ENCODE data around the gene AMMECR1.
A peak's percentile ranks its signal among the peaks of the same experiment; 100 is the strongest.

Gene AMMECR1

DNA sequence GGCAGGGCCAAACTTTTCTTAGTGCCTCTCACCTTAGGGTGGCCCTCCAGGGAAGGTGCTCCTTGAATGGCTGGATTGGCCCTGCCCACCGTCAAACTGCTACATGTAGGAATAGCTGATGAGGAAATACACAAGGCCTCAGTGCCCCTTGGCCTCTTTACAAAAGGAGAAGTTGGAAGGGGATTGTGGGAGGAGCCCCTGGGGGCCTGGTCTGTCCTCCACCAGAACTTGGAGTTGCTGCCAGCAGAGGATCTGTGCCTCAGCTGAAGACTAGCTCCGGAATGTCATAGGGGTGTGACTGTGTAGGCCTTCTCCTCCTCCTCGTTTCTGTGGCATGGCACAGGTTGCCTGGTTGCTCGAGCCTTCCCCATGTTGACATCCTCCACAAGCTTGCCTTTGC is 142.7 kb downstream of the AMMECR1 start:
- Histone ChIP-seq H3K27me3 (ENCODE audit: low read depth) (no peaks in the 10 kb centered on the region), H3K9me3 (no peaks in the 10 kb centered on the region), H3K4me1 (no peaks in the 10 kb centered on the region), H3K4me3 (no peak overlapping the region), H3K36me3 (replicated peaks) (no peaks in the 10 kb centered on the region)
- DNase-seq (ENCODE audit: low spot score in 2 of 2), result no peak
- in situ Hi-C loops (cut with MboI; ENCODE audit: low sequenced_read_pairs), result no loop called here

- Histone ChIP-seq H3K4me1 (no peaks in the 10 kb centered on the region), H3K9me3 (no peaks in the 10 kb centered on the region), H3K36me3 (replicated peaks) (no peaks in the 10 kb centered on the region), H3K4me3 (no peak overlapping the region), H3K27me3 (ENCODE audit: low read depth) (no peaks in the 10 kb centered on the region)
- in situ Hi-C loops (cut with MboI; ENCODE audit: low sequenced_read_pairs), result no loop called here
- no peak for DNase-seq (ENCODE audit: low spot score in 2 of 2)
These were observed 144.4 kb downstream of the AMMECR1 start for GRCh38 chrX:110173192-110174175.

GRCh38 chrX:110172215-110172614 is 145.7 kb downstream of the AMMECR1 start:
- DNase-seq (ENCODE audit: low spot score in 2 of 2), result no peak
- H3K4me3 ChIP-seq, result no peak overlapping the region
- H3K27me3 ChIP-seq (ENCODE audit: low read depth), result no peaks in the 10 kb centered on the region
- in situ Hi-C loops (cut with MboI; ENCODE audit: low sequenced_read_pairs), result no loop called here
- no peaks in the 10 kb centered on the region for H3K36me3 ChIP-seq (replicated peaks)
- H3K4me1 ChIP-seq, result no peaks in the 10 kb centered on the region
- no peaks in the 10 kb centered on the region for H3K9me3 ChIP-seq

DNA sequence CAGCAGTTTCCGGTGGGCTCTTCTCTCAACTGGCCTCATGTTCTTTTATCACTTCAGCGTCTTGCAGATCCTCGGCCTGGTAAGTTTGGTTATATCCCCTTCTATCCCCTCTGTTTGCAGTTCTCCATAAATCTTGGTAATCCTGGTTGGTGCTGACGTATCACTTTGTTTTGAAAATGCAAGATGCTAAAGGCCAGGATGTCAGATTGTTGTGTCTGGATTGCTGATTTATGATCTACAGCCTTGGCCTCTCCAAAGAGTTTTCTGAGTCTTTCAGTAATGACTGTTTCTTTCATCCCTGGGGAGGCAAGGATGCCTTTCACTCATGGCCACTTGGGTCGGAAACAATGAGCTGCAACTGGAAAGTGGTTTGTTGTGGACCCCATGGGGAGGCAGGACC is 146.4 kb downstream of the AMMECR1 start:
- no peaks in the 10 kb centered on the region for H3K9me3 ChIP-seq

DNA sequence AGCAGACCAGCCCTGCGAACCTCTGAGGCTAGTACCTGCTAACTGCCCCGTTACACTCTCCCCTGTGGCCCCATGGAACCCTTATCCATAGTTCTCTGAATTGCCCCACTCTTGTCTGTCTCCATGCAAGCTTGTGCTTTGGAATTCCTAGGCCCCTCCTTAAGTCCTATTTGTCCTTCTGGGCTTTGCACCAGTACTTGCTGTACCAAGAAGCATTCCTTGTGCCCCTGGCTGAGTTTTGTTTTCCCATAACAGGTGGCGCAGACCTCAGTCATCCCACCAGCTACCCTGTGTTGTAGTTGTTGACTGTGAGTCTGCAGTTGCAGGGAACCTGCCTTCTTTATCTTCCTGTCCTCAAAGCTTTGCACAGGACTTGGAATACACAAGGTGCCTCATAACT is 147.9 kb downstream of the AMMECR1 start:
- no peak overlapping the region for H3K4me3 ChIP-seq
- H3K36me3 ChIP-seq (replicated peaks), result no peaks in the 10 kb centered on the region
- no peaks in the 10 kb centered on the region for H3K9me3 ChIP-seq
- no peaks in the 10 kb centered on the region for H3K27me3 ChIP-seq (ENCODE audit: low read depth)
- no peak for DNase-seq (ENCODE audit: low spot score in 2 of 2)
- H3K4me1 ChIP-seq, result no peaks in the 10 kb centered on the region
- in situ Hi-C loops (cut with MboI; ENCODE audit: low sequenced_read_pairs), result no loop called here

More for the DNA sequence above, 146.4 kb downstream of the AMMECR1 start:
- Histone ChIP-seq H3K4me3 (no peak overlapping the region), H3K27me3 (ENCODE audit: low read depth) (no peaks in the 10 kb centered on the region), H3K36me3 (replicated peaks) (no peaks in the 10 kb centered on the region), H3K4me1 (no peaks in the 10 kb centered on the region)
- in situ Hi-C loops (cut with MboI; ENCODE audit: low sequenced_read_pairs), result no loop called here
- no peak for DNase-seq (ENCODE audit: low spot score in 2 of 2)

GRCh38 chrX:110168585-110168984 is 149.3 kb downstream of the AMMECR1 start:
- in situ Hi-C loops (cut with MboI; ENCODE audit: low sequenced_read_pairs), result loop anchor here (10.0 kb wide), 1 partner anchor 686 kb away; no protein-coding TSS in a partner anchor
- no peak for DNase-seq (ENCODE audit: low spot score in 2 of 2)
- Histone ChIP-seq H3K9me3 (no peaks in the 10 kb centered on the region), H3K27me3 (ENCODE audit: low read depth) (no peaks in the 10 kb centered on the region), H3K4me3 (no peak overlapping the region), H3K36me3 (replicated peaks) (no peaks in the 10 kb centered on the region), H3K4me1 (no peaks in the 10 kb centered on the region)

- no peaks in the 10 kb centered on the region for H3K36me3 ChIP-seq (replicated peaks)
- no peaks in the 10 kb centered on the region for H3K4me1 ChIP-seq
- no peaks in the 10 kb centered on the region for H3K9me3 ChIP-seq
- H3K27me3 ChIP-seq (ENCODE audit: low read depth), result no peaks in the 10 kb centered on the region
- H3K4me3 ChIP-seq, result no peak overlapping the region
- DNase-seq (ENCODE audit: low spot score in 2 of 2), result peak in 1 of 2 experiments; percentile 72
- in situ Hi-C loops (cut with MboI; ENCODE audit: low sequenced_read_pairs), result loop anchor here (10.0 kb wide), 1 partner anchor 687 kb away; no protein-coding TSS in a partner anchor
These were observed 149.9 kb downstream of the AMMECR1 start for GRCh38 chrX:110167952-110168451.

- Histone ChIP-seq H3K36me3 (replicated peaks) (no peaks in the 10 kb centered on the region), H3K4me3 (no peak overlapping the region), H3K9me3 (no peaks in the 10 kb centered on the region), H3K27me3 (ENCODE audit: low read depth) (no peaks in the 10 kb centered on the region), H3K4me1 (no peaks in the 10 kb centered on the region)
- no peak for DNase-seq (ENCODE audit: low spot score in 2 of 2)
- in situ Hi-C loops (cut with MboI; ENCODE audit: low sequenced_read_pairs), result loop anchor here (10.0 kb wide), 1 partner anchor 691 kb away; no protein-coding TSS in a partner anchor
These were observed 154.4 kb downstream of the AMMECR1 start for GRCh38 chrX:110163488-110163887.

DNA sequence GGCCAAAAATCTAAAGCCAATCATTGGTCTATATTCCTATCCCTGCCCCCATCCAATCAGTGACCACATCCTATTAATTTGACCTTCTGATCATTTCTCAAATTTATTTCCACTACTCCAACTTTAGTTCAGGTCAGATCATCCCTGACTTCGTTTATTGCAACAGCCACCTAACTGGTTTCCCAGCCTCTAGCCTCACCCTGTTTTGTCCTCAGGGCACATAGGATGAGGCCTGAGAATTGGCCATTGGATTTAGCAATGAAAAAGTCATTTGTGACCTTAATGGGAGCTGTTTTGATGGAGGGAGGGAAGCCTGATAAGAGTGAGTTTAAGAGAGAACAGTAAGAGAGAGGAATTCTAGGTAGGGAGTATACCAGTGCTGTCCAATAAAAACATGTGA is 155.0 kb downstream of the AMMECR1 start:
- Histone ChIP-seq H3K27me3 (ENCODE audit: low read depth) (no peaks in the 10 kb centered on the region), H3K4me3 (no peak overlapping the region), H3K9me3 (no peaks in the 10 kb centered on the region), H3K4me1 (no peaks in the 10 kb centered on the region), H3K36me3 (replicated peaks) (no peaks in the 10 kb centered on the region)
- DNase-seq (ENCODE audit: low spot score in 2 of 2), result no peak
- in situ Hi-C loops (cut with MboI; ENCODE audit: low sequenced_read_pairs), result loop anchor here (10.0 kb wide), 1 partner anchor 692 kb away; no protein-coding TSS in a partner anchor

GRCh38 chrX:110162131-110162530 is 155.8 kb downstream of the AMMECR1 start:
- no peak for DNase-seq (ENCODE audit: low spot score in 2 of 2)
- in situ Hi-C loops (cut with MboI; ENCODE audit: low sequenced_read_pairs), result loop anchor here (10.0 kb wide), 1 partner anchor 693 kb away; no protein-coding TSS in a partner anchor

GRCh38 chrX:110161361-110161686 is 156.6 kb downstream of the AMMECR1 start:
- no peaks in the 10 kb centered on the region for H3K9me3 ChIP-seq
- DNase-seq (ENCODE audit: low spot score in 2 of 2), result no peak
- H3K4me1 ChIP-seq, result no peaks in the 10 kb centered on the region
- no peak overlapping the region for H3K4me3 ChIP-seq
- no peaks in the 10 kb centered on the region for H3K36me3 ChIP-seq (replicated peaks)
- in situ Hi-C loops (cut with MboI; ENCODE audit: low sequenced_read_pairs), result loop anchor here (10.0 kb wide), 1 partner anchor 693 kb away; no protein-coding TSS in a partner anchor
- no peaks in the 10 kb centered on the region for H3K27me3 ChIP-seq (ENCODE audit: low read depth)

More at GRCh38 chrX:110162131-110162530, 155.8 kb downstream of the AMMECR1 start:
- H3K4me3 ChIP-seq, result no peak overlapping the region
- H3K27me3 ChIP-seq (ENCODE audit: low read depth), result no peaks in the 10 kb centered on the region
- H3K9me3 ChIP-seq, result no peaks in the 10 kb centered on the region
- no peaks in the 10 kb centered on the region for H3K36me3 ChIP-seq (replicated peaks)
- no peaks in the 10 kb centered on the region for H3K4me1 ChIP-seq

GRCh38 chrX:110159865-110160264 is 158.0 kb downstream of the AMMECR1 start:
- Histone ChIP-seq H3K4me3 (no peak overlapping the region), H3K36me3 (replicated peaks) (no peaks in the 10 kb centered on the region), H3K9me3 (no peaks in the 10 kb centered on the region), H3K27me3 (ENCODE audit: low read depth) (no peaks in the 10 kb centered on the region), H3K4me1 (no peaks in the 10 kb centered on the region)
- in situ Hi-C loops (cut with MboI; ENCODE audit: low sequenced_read_pairs), result loop anchor here (5.0 to 10.0 kb wide), 2 partner anchors 252 to 695 kb away; no protein-coding TSS in a partner anchor
- DNase-seq (ENCODE audit: low spot score in 2 of 2), result no peak

DNA sequence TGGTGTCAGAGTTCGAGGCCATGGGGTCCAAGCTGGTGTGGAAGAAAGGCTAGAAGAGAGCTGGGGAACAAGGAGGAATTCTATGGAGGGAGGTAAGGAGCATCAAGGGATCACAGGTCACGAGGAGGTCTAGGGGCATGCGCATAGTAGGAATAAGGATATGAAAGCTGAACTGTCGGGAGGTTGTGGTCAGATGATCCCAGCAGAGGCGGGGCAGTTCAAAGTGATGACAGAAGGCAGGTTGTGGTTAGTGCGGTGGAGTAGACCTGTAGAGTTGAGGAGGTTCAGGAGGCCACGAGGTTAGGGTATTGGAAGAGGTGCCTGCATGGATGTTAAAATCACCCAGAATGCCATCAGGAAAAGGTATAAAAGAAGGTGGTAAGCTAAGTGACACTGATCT is 158.7 kb downstream of the AMMECR1 start:
- H3K4me3 ChIP-seq, result no peak overlapping the region
- no peaks in the 10 kb centered on the region for H3K36me3 ChIP-seq (replicated peaks)
- H3K27me3 ChIP-seq (ENCODE audit: low read depth), result no peaks in the 10 kb centered on the region
- H3K9me3 ChIP-seq, result no peaks in the 10 kb centered on the region
- in situ Hi-C loops (cut with MboI; ENCODE audit: low sequenced_read_pairs), result loop anchor here (5.0 kb wide), 1 partner anchor 253 kb away; no protein-coding TSS in a partner anchor
- no peak for DNase-seq (ENCODE audit: low spot score in 2 of 2)
- no peaks in the 10 kb centered on the region for H3K4me1 ChIP-seq

GRCh38 chrX:110157444-110157843 is 160.4 kb downstream of the AMMECR1 start:
- no peaks in the 10 kb centered on the region for H3K9me3 ChIP-seq
- H3K36me3 ChIP-seq (replicated peaks), result no peaks in the 10 kb centered on the region
- no peak for DNase-seq (ENCODE audit: low spot score in 2 of 2)
- no peaks in the 10 kb centered on the region for H3K4me1 ChIP-seq
- H3K4me3 ChIP-seq, result no peak overlapping the region
- H3K27me3 ChIP-seq (ENCODE audit: low read depth), result no peaks in the 10 kb centered on the region
- in situ Hi-C loops (cut with MboI; ENCODE audit: low sequenced_read_pairs), result loop anchor here (5.0 kb wide), 1 partner anchor 255 kb away; no protein-coding TSS in a partner anchor

Measured in HAP-1 (cell line).